CMK (cell line): Measurements from ENCODE around the gene IGSF5.
"Not testable (repeated sequence)": the region's sequence is repeated elsewhere in the genome, so short reads cannot be mapped to it uniquely, and the experiment has no call there.

Experiments used
- DNase-seq: peaks from one replicate; pipeline ENCODE4 v3.0.0-alpha.2; 2010; ENCODE audit warnings: low read depth

The IGSF5 gene

GRCh38 chr21:39738566-39738965 lies 6.4 kb upstream of the IGSF5 start:
- no peak for DNase-seq

GRCh38 chr21:39739531-39739930 lies 5.5 kb upstream of the IGSF5 start:
- not testable (repeated sequence) for DNase-seq

- DNase-seq = not testable (repeated sequence)
Observed at GRCh38 chr21:39742561-39742960, 2.4 kb upstream of the IGSF5 start.

- not testable (repeated sequence) for DNase-seq
Observed at GRCh38 chr21:39745332-39745731, 349 bp downstream of the IGSF5 start.

GRCh38 chr21:39750670-39751069 lies 5.7 kb downstream of the IGSF5 start:
- DNase-seq = no peak

- DNase-seq = no peak
Observed at GRCh38 chr21:39754811-39755210, 9.8 kb downstream of the IGSF5 start.

- no peak for DNase-seq
Observed at GRCh38 chr21:39756285-39756684, 11.3 kb downstream of the IGSF5 start.

GRCh38 chr21:39763272-39763970 lies 18.4 kb downstream of the IGSF5 start:
- no peak for DNase-seq

- no peak for DNase-seq
Observed at GRCh38 chr21:39774227-39774626, 29.2 kb downstream of the IGSF5 start.

- DNase-seq = no peak
Observed at GRCh38 chr21:39775816-39776215, 30.8 kb downstream of the IGSF5 start.

- DNase-seq = no peak
Observed at GRCh38 chr21:39776589-39776988, 31.6 kb downstream of the IGSF5 start.

- DNase-seq = no peak
Observed at GRCh38 chr21:39781331-39781730, 36.3 kb downstream of the IGSF5 start.

- DNase-seq = no peak
Observed at GRCh38 chr21:39788383-39788782, 43.4 kb downstream of the IGSF5 start.

- DNase-seq = no peak
Observed at GRCh38 chr21:39796466-39796865, 51.5 kb downstream of the IGSF5 start.

GRCh38 chr21:39799178-39799577 lies 54.2 kb downstream of the IGSF5 start:
- DNase-seq = no peak

- no peak for DNase-seq
Observed at GRCh38 chr21:39800311-39800710, 55.3 kb downstream of the IGSF5 start.

- DNase-seq = no peak
Observed at GRCh38 chr21:39802217-39802616, 57.2 kb downstream of the IGSF5 start.

- no peak for DNase-seq
Observed at GRCh38 chr21:39803393-39803792, 58.4 kb downstream of the IGSF5 start.

- DNase-seq = no peak
Observed at GRCh38 chr21:39804240-39804639, 59.3 kb downstream of the IGSF5 start.

- DNase-seq = no peak
Observed at GRCh38 chr21:39805983-39806382, 61.0 kb downstream of the IGSF5 start.

- DNase-seq = no peak
Observed at GRCh38 chr21:39807738-39808137, 62.8 kb downstream of the IGSF5 start.

GRCh38 chr21:39809936-39810335 lies 65.0 kb downstream of the IGSF5 start:
- no peak for DNase-seq

GRCh38 chr21:39812983-39813382 lies 68.0 kb downstream of the IGSF5 start:
- DNase-seq = no peak

- DNase-seq = no peak
Observed at GRCh38 chr21:39818557-39818956, 73.6 kb downstream of the IGSF5 start.
